Parathyroid adenoma (tissue), 2 donors: Measurements from ENCODE around the gene RBM28.

Experiments
- H2AFZ ChIP-seq: fragments of 300-600 bp; sonication (generic); one replicate; pipeline ENCODE4 v1.7.0; 2017; ENCODE audit warnings: antibody characterized with exemption, mild to moderate bottlenecking
- H3K27ac ChIP-seq: fragments of 300-600 bp; sonication (generic); one replicate; pipeline ENCODE4 v1.7.0; 2017
- H3K27me3 ChIP-seq: fragments of 300-600 bp; sonication (generic); one replicate; pipeline ENCODE4 v1.7.0; 2017; ENCODE audit warnings: low read length; ENCODE audit not compliant: control insufficient read depth, insufficient read depth
- H3K36me3 ChIP-seq: fragments of 300-600 bp; sonication (generic); one replicate; pipeline ENCODE4 v1.7.0; 2017; ENCODE audit warnings: low read length; ENCODE audit not compliant: control insufficient read depth, insufficient read depth
- H3K4me1 ChIP-seq: fragments of 300-600 bp; sonication (generic); one replicate; pipeline ENCODE4 v1.7.0; 2017; ENCODE audit warnings: control low read depth
- H3K4me2 ChIP-seq: fragments of 300-600 bp; sonication (generic); one replicate; pipeline ENCODE4 v1.7.0; 2017; ENCODE audit warnings: low read length
- H3K4me3 ChIP-seq: fragments of 300-600 bp; sonication (generic); one replicate; pipeline ENCODE4 v1.7.0; 2017; ENCODE audit warnings: low read depth, low read length
- H3K79me2 ChIP-seq: fragments of 300-600 bp; sonication (generic); one replicate; pipeline ENCODE4 v1.7.0; 2017; ENCODE audit warnings: control low read depth
- H3K9ac ChIP-seq: fragments of 300-600 bp; sonication (generic); one replicate; pipeline ENCODE4 v1.7.0; 2017; ENCODE audit warnings: mild to moderate bottlenecking
- H3K9me3 ChIP-seq: fragments of 300-600 bp; sonication (generic); one replicate; pipeline ENCODE4 v1.7.0; 2017; ENCODE audit warnings: low read length; ENCODE audit not compliant: control insufficient read depth
- CTCF ChIP-seq: fragments of 300-600 bp; sonication (generic); IDR thresholded peaks from one replicate; pipeline ENCODE4 v1.7.0; 2017; ENCODE audit warnings: antibody characterized with exemption, mild to moderate bottlenecking
- donor health status: primary hyperparathyroidism.

The RBM28 gene

GRCh38 chr7:128360359-128360678 lies 16.6 kb upstream of the RBM28 start:
- peak overlapping the region; percentile 38 for H2AFZ ChIP-seq
- no peaks in the 10 kb centered on the region for H3K9me3 ChIP-seq
- peaks cover 4% of the 10 kb centered on the region for H3K4me1 ChIP-seq
- no peak overlapping the region for H3K4me2 ChIP-seq
- H3K4me3 ChIP-seq: no peak overlapping the region
- no peak for TF ChIP-seq CTCF
- no peaks in the 10 kb centered on the region for H3K27me3 ChIP-seq
- no peaks in the 10 kb centered on the region for H3K79me2 ChIP-seq
- H3K9ac ChIP-seq: no peak overlapping the region
- H3K27ac ChIP-seq: no peak overlapping the region
- H3K36me3 ChIP-seq: no peaks in the 10 kb centered on the region

- TF ChIP-seq CTCF: no peak
- Histone ChIP-seq H3K4me2 (no peak overlapping the region), H3K27ac (no peak overlapping the region), H3K27me3 (no peaks in the 10 kb centered on the region), H3K79me2 (no peaks in the 10 kb centered on the region), H3K4me1 (peaks cover 4% of the 10 kb centered on the region), H3K9ac (no peak overlapping the region), H3K4me3 (no peak overlapping the region), H3K36me3 (no peaks in the 10 kb centered on the region), H2AFZ (no peak overlapping the region), H3K9me3 (no peaks in the 10 kb centered on the region)
Measured at GRCh38 chr7:128359939-128360338, 16.2 kb upstream of the RBM28 start.

GRCh38 chr7:128359336-128359735 lies 15.6 kb upstream of the RBM28 start:
- Histone ChIP-seq H3K27me3 (no peaks in the 10 kb centered on the region), H3K4me2 (no peak overlapping the region), H3K79me2 (no peaks in the 10 kb centered on the region), H3K9ac (no peak overlapping the region), H3K36me3 (no peaks in the 10 kb centered on the region), H2AFZ (no peak overlapping the region), H3K4me3 (no peak overlapping the region), H3K4me1 (peaks cover 4% of the 10 kb centered on the region), H3K9me3 (no peaks in the 10 kb centered on the region), H3K27ac (no peak overlapping the region)
- TF ChIP-seq CTCF: no peak

GRCh38 chr7:128358233-128358632 lies 14.5 kb upstream of the RBM28 start:
- Histone ChIP-seq H3K4me3 (no peak overlapping the region), H3K4me2 (no peak overlapping the region), H3K79me2 (no peaks in the 10 kb centered on the region), H3K4me1 (peaks cover 4% of the 10 kb centered on the region), H3K36me3 (no peaks in the 10 kb centered on the region), H3K27me3 (no peaks in the 10 kb centered on the region), H3K9ac (no peak overlapping the region), H2AFZ (no peak overlapping the region), H3K9me3 (no peaks in the 10 kb centered on the region), H3K27ac (no peak overlapping the region)
- no peak for TF ChIP-seq CTCF

GRCh38 chr7:128357217-128357613 lies 13.5 kb upstream of the RBM28 start:
- H3K36me3 ChIP-seq: no peaks in the 10 kb centered on the region
- no peak overlapping the region for H2AFZ ChIP-seq
- no peak overlapping the region for H3K9ac ChIP-seq
- no peak overlapping the region for H3K4me3 ChIP-seq
- H3K27me3 ChIP-seq: no peaks in the 10 kb centered on the region
- TF ChIP-seq CTCF: no peak
- no peaks in the 10 kb centered on the region for H3K9me3 ChIP-seq
- H3K4me2 ChIP-seq: no peak overlapping the region
- H3K79me2 ChIP-seq: no peaks in the 10 kb centered on the region
- H3K4me1 ChIP-seq: peaks cover 3% of the 10 kb centered on the region
- no peak overlapping the region for H3K27ac ChIP-seq
